K562 (cell line): ENCODE results near the gene SLC6A13. TPM values are rescaled to one million over a fixed set of nuclear protein-coding genes. Genes with fewer than 3 reads are reported as not detected.

Source experiments
- ATAC-seq: fragments of 200-7000 bp; cut with Tn5 transposase; 3 replicates; pipeline ENCODE4 v1.9.1; 2020; ENCODE audit warnings: moderate library complexity
- BruUV-seq: library from RNA; stranded (reverse); fragments of 400-500 nt; replicated peaks from 2 replicates; lab custom pipeline; 2021; lab: Mats Ljungman, UMichigan
- CTCF ChIA-PET: fragments of 300-600 bp; formaldehyde crosslinking; extraction: SDS; loops from one replicate; lab custom pipeline; 2021; ENCODE audit warnings: low intra/inter-chr PET ratio; lab: Yijun Ruan, JAX
- POLR2A ChIA-PET: fragments of 300-600, 350-650 bp; sonication (Branson Sonifier 250); formaldehyde crosslinking; extraction: SDS; loops from one replicate; lab custom pipeline; 2021; ENCODE audit warnings: antibody characterized with exemption, inconsistent platforms; lab: Yijun Ruan, JAX
- DNase-seq, 4 experiments: peaks; one replicate each; pipeline versions ENCODE4 v3.0.0 to v3.0.0-alpha.2; 2011 to 2018; ENCODE audit warnings: low spot score in 3 of 4, mixed read lengths in 3 of 4; ENCODE audit errors: extremely low read depth in 1 of 4
- FAIRE-seq: peaks from 2 replicates; lab custom pipeline; 2011; peaks lifted over from hg19 to GRCh38; lab: Jason Lieb, UNC
- H2AFZ ChIP-seq: 2 replicates; pipeline ENCODE4 v1.6.0; 2011; ENCODE audit warnings: low read depth, low read length, control low read depth, inconsistent platforms
- H3K27ac ChIP-seq: fragments of 200-600 bp; 3 replicates; pipeline ENCODE4 v1.8.0; 2011; ENCODE audit warnings: low read depth, mild to moderate bottlenecking, control low read depth, inconsistent platforms, low read length, moderate library complexity, mixed read lengths; ENCODE audit errors: extremely low read depth
- H3K27me3 ChIP-seq, 2 experiments: fragments of 300-600 bp in 1 of 2; 2 replicates in 1 of 2; 3 replicates in 1 of 2; pipeline versions ENCODE4 v1.6.0 to v1.8.0; 2011; ENCODE audit warnings: inconsistent platforms in 2 of 2, low read length in 2 of 2, mild to moderate bottlenecking in 1 of 2, mixed read lengths in 1 of 2, moderate library complexity in 1 of 2; ENCODE audit not compliant: control insufficient read depth in 2 of 2, insufficient read depth in 2 of 2
- H3K36me3 ChIP-seq: fragments of 300-600 bp; 3 replicates; pipeline ENCODE4 v1.8.0; 2011; ENCODE audit warnings: mild to moderate bottlenecking, low read length, inconsistent platforms; ENCODE audit not compliant: control insufficient read depth, insufficient read depth
- H3K4me1 ChIP-seq, 2 experiments: fragments of 200-600 bp in 1 of 2; replicated peaks in 1 of 2; 2 replicates in 1 of 2; 3 replicates in 1 of 2; pipeline versions ENCODE4 v1.5.1 to v1.8.0; 2011; ENCODE audit warnings: inconsistent platforms in 2 of 2, low read length in 2 of 2, mild to moderate bottlenecking in 1 of 2, mixed read lengths in 1 of 2, moderate library complexity in 1 of 2; ENCODE audit not compliant: control insufficient read depth in 2 of 2, insufficient read depth in 2 of 2
- H3K4me2 ChIP-seq: 2 replicates; pipeline ENCODE4 v1.6.1; 2011; ENCODE audit warnings: low read length, control low read depth, inconsistent platforms, mixed read lengths; ENCODE audit not compliant: insufficient read depth
- H3K4me3 ChIP-seq: fragments of 200-600 bp; sonication (generic), shearing (Covaris generic); 2 replicates; pipeline ENCODE4 v1.5.1; 2016; ENCODE audit warnings: control low read depth, inconsistent platforms
- H3K79me2 ChIP-seq: fragments of 200-600 bp; 3 replicates; pipeline ENCODE4 v1.8.0; 2011; ENCODE audit warnings: low read length, inconsistent platforms; ENCODE audit not compliant: control insufficient read depth, insufficient read depth
- H3K9ac ChIP-seq, 2 experiments: 2 replicates each; pipeline versions ENCODE4 v1.6.0 to v1.6.1; 2011; ENCODE audit warnings: low read depth in 2 of 2, low read length in 2 of 2, control low read depth in 1 of 2, inconsistent platforms in 1 of 2, mild to moderate bottlenecking in 1 of 2, mixed read lengths in 1 of 2; ENCODE audit not compliant: insufficient read depth in 1 of 2
- H3K9me1 ChIP-seq: one replicate; pipeline ENCODE4 v1.6.0; 2011; ENCODE audit warnings: inconsistent platforms, mild to moderate bottlenecking, low read length, moderate library complexity; ENCODE audit not compliant: control insufficient read depth, insufficient read depth
- H3K9me3 ChIP-seq: replicated peaks from 2 replicates; pipeline ENCODE4 v1.5.1; 2011; ENCODE audit warnings: low read depth, low read length, inconsistent platforms; ENCODE audit not compliant: control insufficient read depth, insufficient read depth
- H4K20me1 ChIP-seq: replicated peaks from 2 replicates; pipeline ENCODE4 v1.6.1; 2011; ENCODE audit warnings: low read length, inconsistent platforms, mixed read lengths; ENCODE audit not compliant: control insufficient read depth, insufficient read depth
- BCL6 ChIP-seq: fragments of 250-450 bp; sonication (Bioruptor Pico); IDR thresholded peaks from 2 replicates; pipeline ENCODE4 v1.4.0; 2020
- DMBX1 ChIP-seq: fragments of 250-450 bp; sonication (Bioruptor Pico); IDR thresholded peaks from 2 replicates; pipeline ENCODE4 v1.8.0; 2022; ENCODE audit warnings: inconsistent platforms, mild to moderate bottlenecking, moderate library complexity, borderline replicate concordance
- ELK3 ChIP-seq: fragments of 450-650 bp; formaldehyde crosslinking; IDR thresholded peaks from 2 replicates; pipeline ENCODE4 v1.4.0; 2020; ENCODE audit warnings: mild to moderate bottlenecking
- FOXK2 ChIP-seq, 2 experiments: fragments of 450-650 bp; IDR thresholded peaks in 1 of 2; conservative IDR thresholded peaks in 1 of 2; 2 replicates each; pipeline ENCODE4 v1.6.1; 2016; ENCODE audit warnings: low read depth in 2 of 2, mild to moderate bottlenecking in 1 of 2
- MAFG ChIP-seq: fragments of 450-650 bp; conservative IDR thresholded peaks from 2 replicates; pipeline ENCODE4 v1.6.1; 2016; ENCODE audit warnings: missing genetic modification characterization, missing compliant biosample characterization
- RFX1 ChIP-seq: fragments of 450-650 bp; IDR thresholded peaks from 2 replicates; pipeline ENCODE4 v1.6.1; 2016; ENCODE audit warnings: mild to moderate bottlenecking, moderate library complexity
- SREBF2 ChIP-seq: sonication (generic); formaldehyde crosslinking; IDR thresholded peaks from 2 replicates; pipeline ENCODE4 v1.4.0; 2020; ENCODE audit warnings: mild to moderate bottlenecking, missing genetic modification reagents
- XRCC3 ChIP-seq: fragments of 450-650 bp; IDR thresholded peaks from 2 replicates; pipeline ENCODE4 v1.6.1; 2017; ENCODE audit warnings: mild to moderate bottlenecking, moderate library complexity
- ZBTB40 ChIP-seq, 2 experiments: fragments of 450-650 bp in 1 of 2; sonication (generic) in 1 of 2; formaldehyde crosslinking in 1 of 2; IDR thresholded peaks; 2 replicates each; pipeline versions ENCODE4 v1.7.1 to v1.9.0; 2016 to 2022; ENCODE audit warnings: inconsistent platforms in 1 of 2, mild to moderate bottlenecking in 1 of 2, missing genetic modification reagents in 1 of 2
- ZFPM2 ChIP-seq: fragments of 250-450 bp; sonication (Bioruptor Pico); IDR thresholded peaks from 2 replicates; pipeline ENCODE4 v1.5.1; 2022; ENCODE audit warnings: mild to moderate bottlenecking
- ZNF589 ChIP-seq: fragments of 200-800 bp; sonication (Bioruptor generic); IDR thresholded peaks from 2 replicates; pipeline ENCODE4 v1.6.1; 2016; ENCODE audit warnings: low read depth, missing genetic modification characterization, missing compliant biosample characterization
- ZNF695 ChIP-seq: fragments of 450-650 bp; formaldehyde crosslinking; IDR thresholded peaks from 2 replicates; pipeline ENCODE4 v1.4.0; 2020; ENCODE audit warnings: mild to moderate bottlenecking, moderate library complexity
- WGBS: fragments of 100-300 bp; shearing (Covaris generic); methylation state at CpG from one replicate; pipeline ENCODE4 v1.1.6; 2016; ENCODE audit warnings: low coverage, mixed read lengths; ENCODE audit not compliant: insufficient coverage; ENCODE audit errors: missing lambda C conversion rate; 5-methylcytosine and 5-hydroxymethylcytosine counted together
- in situ Hi-C: fragments of 300-500 bp; cut with MboI; formaldehyde crosslinking; loops from 4 replicates; pipeline ENCODE4 v1.15.0; 2018; ENCODE audit warnings: inconsistent platforms, mixed read lengths
- intact Hi-C: fragments of 100-400 bp; cut with micrococcal nuclease; formaldehyde crosslinking; loops from 2 replicates; pipeline ENCODE4 v1.14.2; 2022
- polyA plus RNA-seq, 8 experiments: library from polyadenylated mRNA; depleted of rRNA in 4 of 8; stranded (reverse) in 5 of 8; unstranded in 3 of 8; fragments of >200 nt; fragmentation: Nextera tagmentation in 2 of 8; fragmentation: Illumina TruSeq in 1 of 8; extraction: Ambion mirVana in 2 of 8; extraction: Trizol in 1 of 8; gene quantifications; 2 replicates each; pipeline versions ENCODE4 v1.2.1 to v1.2.3, GENCODE V29; 2011 to 2014; ENCODE audit warnings: inconsistent platforms in 1 of 8, missing spikeins in 1 of 8
- total RNA-seq, 7 experiments: library from RNA; depleted of rRNA in 6 of 7; stranded (reverse); fragments of >200 nt in 6 of 7; fragmentation: Illumina TruSeq in 2 of 7; extraction: Trizol in 2 of 7; gene quantifications; 2 replicates each; pipeline versions ENCODE4 v1.2.1 to v1.2.3, GENCODE V29; 2011 to 2021; ENCODE audit warnings: low replicate concordance in 1 of 7

The SLC6A13 gene
- total and polyA plus RNA-seq, 9 of the 15 experiments (the other 6 are each of a cell fraction or from before 2014, with no cell fraction given) = 0.06 to 0.33 (median 0.22) TPM; not detected in 4

GRCh38 chr12:243381-243780, 19.3 kb downstream of the SLC6A13 start:
- whole genome bisulfite sequencing = 0% methylated on average over 4 of the region's 4 CpGs
- H3K9ac ChIP-seq = no peak overlapping the region
- TF ChIP-seq XRCC3 (no peak), ELK3 (CRISPR knock-in tag) (no peak), BCL6 (CRISPR knock-in tag) (no peak), FOXK2 (conservative IDR thresholded peaks at IDR 0.05 in 1 of 2, IDR thresholded peaks at IDR 0.05 in 1 of 2; ENCODE audit: low read depth in 2 of 2) (no peak), ZNF589 (no peak), ZBTB40 (IDR thresholded peaks at IDR 0.05) (no peak), ZBTB40 (CRISPR knock-in tag; IDR thresholded peaks at IDR 0.05) (no peak), ZFPM2 (CRISPR knock-in tag) (no peak), MAFG (tag) (no peak), SREBF2 (CRISPR knock-in tag) (no peak), ZNF695 (CRISPR knock-in tag) (no peak), RFX1 (no peak), DMBX1 (no peak)
- ChIA-PET POLR2A (interaction anchor here (1.0 kb wide), 1 partner anchor 16 kb away, joined by 3 read pairs; no protein-coding TSS in a partner anchor), CTCF (no interaction called here)
- no peak overlapping the region for H3K27ac ChIP-seq
- in situ Hi-C loops = no loop called here
- H3K27me3 ChIP-seq = peaks cover 5 to 24% of the 10 kb centered on the region in 2 experiments; a peak in 4 of 5 replicates
- BruUV-seq = no TSS peak
- no peak overlapping the region for H3K4me2 ChIP-seq
- intact Hi-C loops = no loop called here
- no peaks in the 10 kb centered on the region for H3K9me1 ChIP-seq
- H3K4me3 ChIP-seq = no peak overlapping the region
- H3K9me3 ChIP-seq = no peaks in the 10 kb centered on the region; the same call in 1 of the 2 replicates
- H4K20me1 ChIP-seq = no peaks in the 10 kb centered on the region
- no peaks in the 10 kb centered on the region for H3K4me1 ChIP-seq
- no peaks in the 10 kb centered on the region for H3K79me2 ChIP-seq
- ATAC-seq (no peak), DNase-seq (no peak), FAIRE-seq (no peak)
- H2AFZ ChIP-seq = no peak overlapping the region
- H3K36me3 ChIP-seq = no peaks in the 10 kb centered on the region
